Measurements from ENCODE around the gene BTBD19.
"Not testable (repeated sequence)": the region's sequence is repeated elsewhere in the genome, so short reads cannot be mapped to it uniquely, and the experiment has no call there.

The BTBD19 gene, protein sequence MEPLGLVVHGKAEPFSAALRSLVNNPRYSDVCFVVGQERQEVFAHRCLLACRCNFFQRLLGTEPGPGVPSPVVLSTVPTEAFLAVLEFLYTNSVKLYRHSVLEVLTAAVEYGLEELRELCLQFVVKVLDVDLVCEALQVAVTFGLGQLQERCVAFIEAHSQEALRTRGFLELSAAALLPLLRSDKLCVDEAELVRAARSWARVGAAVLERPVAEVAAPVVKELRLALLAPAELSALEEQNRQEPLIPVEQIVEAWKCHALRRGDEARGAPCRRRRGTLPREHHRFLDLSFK

DNA sequence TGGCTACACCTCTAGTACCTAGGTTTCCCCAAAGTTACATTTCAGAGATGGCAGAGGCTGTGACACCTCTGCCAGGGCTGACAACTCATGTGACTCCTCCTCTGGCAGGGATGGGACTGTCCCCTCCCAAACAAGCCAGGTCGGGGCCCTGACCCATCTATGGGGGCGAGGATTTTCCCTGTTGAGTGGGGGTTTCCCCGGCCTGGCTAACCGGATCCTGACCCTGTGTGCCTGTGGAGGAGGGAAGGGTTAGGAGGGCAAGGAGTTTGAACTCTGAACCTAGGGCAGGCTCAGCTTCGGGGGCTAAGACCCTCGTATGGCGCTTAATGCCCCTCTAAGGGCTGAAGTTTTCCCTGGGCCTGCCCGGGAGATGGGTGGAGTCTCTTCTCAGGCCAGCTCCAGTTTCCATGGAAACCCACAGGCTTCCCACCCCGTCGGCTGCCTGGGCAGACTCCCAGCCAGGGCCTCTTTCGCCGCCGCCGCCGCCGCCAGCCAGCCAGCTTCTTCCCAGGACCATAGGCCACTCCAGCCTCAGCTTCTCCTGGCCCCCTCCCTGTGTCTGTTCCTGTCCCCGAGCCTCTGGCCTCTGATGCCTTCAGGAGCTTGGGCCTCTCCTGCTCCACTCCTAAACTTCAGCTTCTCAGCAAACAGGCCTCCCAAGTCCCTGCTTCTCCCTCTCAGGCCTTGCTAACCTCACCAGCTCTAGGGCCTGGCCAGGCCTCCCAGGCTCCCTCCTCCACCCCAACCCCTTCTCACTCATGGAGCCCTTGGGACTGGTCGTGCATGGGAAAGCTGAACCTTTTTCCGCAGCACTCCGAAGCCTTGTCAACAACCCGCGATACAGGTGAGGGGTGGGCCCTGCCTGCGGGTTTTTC, at the start of gene BTBD19:
Gene BTBD19, plus strand, starts transcription at position 461 of the 875 bp plus-strand sequence. Its CDS starts 298 bp downstream, at position 759.
- DNase-seq: peak; percentile 72

DNA sequence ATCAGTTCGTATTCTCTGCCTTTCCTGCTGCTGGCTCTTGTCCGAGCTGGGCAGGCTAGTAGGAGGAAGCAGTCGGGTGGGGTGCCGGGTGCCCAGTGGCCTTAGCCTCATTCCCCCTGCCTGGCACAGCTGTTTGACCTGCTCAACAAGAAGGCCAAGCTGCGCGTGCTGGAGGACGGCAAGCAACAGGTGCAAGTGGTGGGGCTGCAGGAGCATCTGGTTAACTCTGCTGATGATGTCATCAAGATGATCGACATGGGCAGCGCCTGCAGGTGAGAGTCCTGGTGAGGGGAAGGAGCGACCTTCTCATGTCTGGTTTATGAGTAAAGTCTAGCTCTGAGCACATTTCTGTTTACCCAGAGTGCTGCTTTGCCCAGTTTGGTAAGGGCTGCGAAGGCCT, 49.2 kb upstream of the BTBD19 start:
- DNase-seq: no peak

DNA sequence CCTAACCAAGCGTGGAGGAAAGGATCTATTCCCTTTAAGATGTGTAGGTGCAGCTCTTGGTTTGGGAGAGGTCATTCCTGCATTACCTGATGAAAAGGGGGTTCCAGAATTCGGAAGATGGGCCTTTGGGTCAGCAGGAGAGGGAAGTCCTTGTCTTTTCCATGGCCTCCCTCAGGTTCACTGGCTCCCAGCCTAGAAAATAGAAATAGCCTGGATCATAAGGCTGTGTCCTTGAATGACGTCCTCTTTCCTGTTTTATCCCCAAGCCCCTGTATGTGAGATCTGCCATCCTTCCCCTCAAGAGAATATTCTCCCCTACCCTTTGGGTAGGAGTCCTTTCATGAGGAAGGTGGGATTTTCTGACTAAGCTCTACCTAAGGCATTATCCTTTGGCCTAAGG, 47.4 kb upstream of the BTBD19 start:
- DNase-seq: no peak

DNA sequence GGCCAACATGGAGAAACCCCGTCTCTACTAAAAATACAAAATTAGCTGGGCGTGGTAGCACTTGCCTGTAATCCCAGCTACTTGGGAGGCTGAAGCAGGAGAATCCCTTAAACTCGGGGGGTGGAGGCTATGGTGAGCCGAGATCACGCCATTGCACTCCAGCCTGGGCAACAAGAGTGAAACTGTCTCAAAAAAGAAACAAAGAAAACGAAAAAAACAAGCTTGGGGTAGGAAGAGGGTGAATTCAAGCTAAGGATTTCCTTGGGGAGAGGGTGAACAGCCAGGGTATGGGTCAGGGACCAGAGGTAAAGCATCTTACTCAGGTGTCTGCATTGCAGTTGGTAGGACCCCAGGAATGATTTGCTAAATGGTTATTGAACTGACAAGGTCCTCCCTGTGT, 41.9 kb upstream of the BTBD19 start:
- DNase-seq: not testable (repeated sequence)

DNA sequence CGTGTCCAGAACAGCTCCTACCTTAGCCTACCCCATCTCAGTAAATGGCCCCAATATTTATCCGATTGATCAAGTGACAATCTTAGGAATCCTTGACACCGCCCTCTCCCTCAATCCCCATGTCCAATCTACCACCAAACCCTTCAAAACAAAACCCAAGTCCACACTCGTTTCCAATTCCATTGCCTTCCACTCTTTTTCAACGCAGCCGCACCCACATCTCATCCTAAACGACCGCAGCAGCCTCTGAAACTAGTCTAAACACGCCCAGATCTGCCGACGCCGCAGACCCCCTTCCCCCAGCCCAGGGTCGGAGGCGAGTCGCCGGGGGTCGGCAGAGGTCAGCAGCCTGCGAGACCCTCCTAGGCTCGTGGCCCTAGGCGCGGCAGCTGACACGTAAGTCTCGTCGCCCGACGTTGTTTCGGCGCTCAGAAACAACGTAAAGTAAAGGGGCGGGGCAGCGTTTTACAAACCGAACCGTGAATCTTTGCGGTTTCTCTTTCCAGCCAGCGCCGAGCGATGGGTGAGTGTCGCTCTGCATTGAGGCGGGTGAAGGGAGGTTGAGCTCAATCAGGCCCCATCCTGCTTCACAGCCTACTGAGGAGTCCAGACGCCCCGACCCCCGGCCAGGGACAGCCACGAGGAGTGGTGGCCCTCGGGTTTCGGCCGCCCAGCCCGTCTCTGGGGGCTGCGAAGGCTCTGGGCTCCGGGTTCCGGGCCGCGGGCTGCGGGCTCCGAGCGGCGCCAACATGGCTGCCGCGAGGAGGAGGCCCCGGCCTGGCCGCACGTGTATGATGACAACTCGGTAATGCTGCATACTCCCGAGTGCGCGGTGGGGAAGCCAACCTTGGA, 33.0 kb upstream of the BTBD19 start, which contains the start of gene RPS8:
Gene RPS8, plus strand, starts transcription at position 463 of the 852 bp plus-strand sequence. Its CDS starts 57 bp downstream, at position 520.
- DNase-seq: peak; percentile 79

DNA sequence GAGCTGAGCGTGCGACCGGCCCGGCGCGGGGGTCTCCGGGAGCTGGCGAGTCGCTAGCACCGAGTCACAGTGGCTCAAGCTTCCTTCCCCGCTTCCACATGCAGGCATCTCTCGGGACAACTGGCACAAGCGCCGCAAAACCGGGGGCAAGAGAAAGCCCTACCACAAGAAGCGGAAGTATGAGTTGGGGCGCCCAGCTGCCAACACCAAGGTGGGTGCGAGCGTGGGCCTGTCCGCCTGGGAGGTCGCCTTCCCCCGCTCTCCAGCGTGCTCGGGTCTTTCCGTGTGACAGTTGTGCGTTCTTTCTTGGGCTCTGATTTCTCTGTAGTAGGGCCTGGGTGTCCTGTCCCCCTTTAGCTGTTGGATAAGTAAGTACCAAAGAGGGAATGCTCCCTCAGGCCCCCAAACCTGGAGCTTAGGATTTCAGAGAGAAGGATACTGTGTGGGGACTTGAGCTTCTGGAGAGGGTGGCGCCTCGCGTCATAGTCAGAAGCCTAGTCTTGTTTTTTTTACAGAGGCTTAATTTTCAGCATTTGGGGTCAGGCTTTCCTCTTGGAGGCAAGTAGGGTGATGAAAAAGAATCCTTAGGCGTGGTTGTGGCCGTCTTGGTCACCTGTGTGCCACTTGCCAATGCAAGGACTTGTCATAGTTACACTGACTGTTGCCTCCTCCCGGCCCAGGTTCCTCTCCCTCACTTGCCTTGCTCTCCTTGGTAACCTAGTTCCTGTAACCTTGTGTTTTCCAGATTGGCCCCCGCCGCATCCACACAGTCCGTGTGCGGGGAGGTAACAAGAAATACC, 32.2 kb upstream of the BTBD19 start:
- peak; percentile 20 for DNase-seq

DNA sequence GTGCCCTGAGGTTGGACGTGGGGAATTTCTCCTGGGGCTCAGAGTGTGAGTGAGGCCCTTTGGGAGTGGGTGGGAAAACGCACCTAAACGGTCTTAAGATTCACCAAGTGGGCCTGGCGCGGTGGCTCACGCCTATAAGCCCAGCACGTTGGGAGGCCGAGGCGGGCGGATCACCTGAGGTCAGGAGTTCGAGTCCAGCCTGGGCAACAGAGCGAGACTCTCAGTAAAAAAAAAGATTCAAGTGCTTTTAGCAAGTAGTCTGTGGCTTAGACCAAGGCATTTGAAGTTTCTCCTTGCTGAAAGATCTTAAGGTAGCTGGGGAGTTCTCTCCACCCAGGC, 31.6 kb upstream of the BTBD19 start:
- DNase-seq: no peak

DNA sequence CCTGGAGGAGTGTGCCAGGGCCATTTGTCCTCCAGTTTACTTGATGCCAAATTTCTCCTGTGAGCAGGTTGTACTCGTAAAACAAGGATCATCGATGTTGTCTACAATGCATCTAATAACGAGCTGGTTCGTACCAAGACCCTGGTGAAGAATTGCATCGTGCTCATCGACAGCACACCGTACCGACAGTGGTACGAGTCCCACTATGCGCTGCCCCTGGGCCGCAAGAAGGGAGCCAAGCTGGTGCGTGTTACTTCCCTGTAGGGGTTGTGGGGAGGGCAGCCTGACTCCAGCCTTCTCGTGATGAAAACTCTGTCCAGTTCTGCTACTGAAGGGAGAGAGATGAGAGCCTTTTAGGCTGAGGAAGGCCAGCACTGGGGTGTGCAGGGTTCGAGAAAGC, 30.8 kb upstream of the BTBD19 start:
- DNase-seq: no peak

DNA sequence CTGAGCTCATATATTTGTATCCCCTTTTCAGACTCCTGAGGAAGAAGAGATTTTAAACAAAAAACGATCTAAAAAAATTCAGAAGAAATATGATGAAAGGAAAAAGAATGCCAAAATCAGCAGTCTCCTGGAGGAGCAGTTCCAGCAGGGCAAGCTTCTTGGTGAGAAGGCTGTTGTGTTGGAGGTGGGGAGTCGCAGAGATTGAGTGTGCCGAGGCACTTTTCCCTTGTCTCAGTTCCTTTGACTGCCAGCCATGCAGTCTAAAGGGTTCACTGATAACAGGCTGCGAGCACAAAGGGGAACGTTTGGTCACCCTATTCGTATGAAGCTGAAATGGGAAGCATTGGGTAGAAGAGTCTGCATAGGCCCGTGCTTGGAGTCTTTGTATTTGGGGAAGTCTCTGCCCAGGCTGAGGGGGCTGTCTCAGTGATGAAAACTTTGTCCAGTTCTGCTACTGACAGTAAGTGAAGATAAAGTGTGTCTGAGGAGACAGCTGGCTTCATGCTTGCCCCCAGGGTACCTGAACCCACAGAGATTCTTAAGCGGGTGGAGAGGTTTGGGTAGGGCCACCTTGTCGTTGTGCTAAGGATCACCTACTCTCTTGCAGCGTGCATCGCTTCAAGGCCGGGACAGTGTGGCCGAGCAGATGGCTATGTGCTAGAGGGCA, 30.2 kb upstream of the BTBD19 start:
- no peak for DNase-seq

DNA sequence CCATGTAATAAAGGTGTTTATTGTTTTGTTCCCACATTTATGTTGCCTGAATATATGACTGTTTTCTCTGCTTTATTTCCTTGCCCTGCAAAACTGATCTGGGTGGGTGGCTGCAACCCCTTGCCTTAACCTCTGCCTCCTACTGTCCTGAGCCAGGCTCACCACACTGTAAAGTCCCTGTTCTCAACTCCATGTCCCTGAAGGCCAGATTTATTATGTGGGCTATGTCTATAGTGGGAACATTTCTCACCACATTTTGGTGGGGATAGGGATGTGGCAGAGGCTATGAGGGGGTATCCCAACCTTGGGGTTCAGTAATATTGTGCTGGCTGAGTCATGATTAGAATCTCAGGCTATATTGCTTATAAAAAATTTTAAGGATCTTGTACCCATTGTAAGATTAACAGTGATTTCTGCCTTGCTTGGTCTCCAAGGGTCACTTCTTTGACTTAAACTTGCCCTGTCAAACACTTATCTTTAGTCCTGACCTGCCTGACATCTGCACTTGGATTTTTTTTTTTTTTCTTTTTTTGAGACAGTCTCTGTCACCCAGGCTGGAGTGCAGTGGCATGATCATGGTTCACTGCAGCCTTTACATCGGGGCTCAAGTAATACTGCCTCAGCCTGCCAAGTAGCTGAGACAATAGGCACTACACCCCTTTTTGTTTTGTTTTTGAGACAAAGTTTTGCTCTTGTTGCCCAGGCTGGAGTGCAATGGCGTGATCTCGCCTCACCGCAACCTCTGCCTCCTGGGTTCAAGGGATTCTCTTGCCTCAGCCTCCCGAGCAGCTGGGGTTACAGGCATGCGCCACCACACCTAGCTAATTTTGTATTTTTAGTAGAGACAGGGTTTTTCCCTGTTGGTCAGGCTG, 29.4 kb upstream of the BTBD19 start:
- no peak for DNase-seq

DNA sequence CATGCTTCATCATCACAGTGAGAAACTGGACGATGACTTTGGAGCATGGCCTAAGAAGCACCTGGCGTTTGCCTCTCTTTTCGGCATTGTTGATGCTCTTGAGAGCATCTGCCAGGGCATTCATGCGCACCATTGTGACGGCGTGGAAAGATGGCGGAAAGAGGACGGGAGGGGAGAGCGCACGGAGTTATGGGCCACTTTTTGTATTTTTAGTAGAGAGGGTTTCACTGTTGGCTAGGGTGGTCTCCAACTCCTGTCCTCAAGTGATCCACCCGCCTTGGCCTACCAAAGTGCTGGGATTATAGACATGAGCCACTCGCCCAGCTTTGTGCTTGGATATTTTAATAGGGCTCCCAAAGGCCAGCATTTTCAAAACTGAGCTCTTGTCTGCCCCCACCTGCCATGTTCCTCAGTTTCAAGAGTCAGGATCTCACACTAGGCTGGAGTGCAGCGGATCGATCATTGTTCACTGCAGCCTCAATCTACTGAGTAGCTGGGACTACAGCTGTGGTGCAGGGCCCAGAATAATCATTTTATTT, 27.7 kb upstream of the BTBD19 start:
- DNase-seq: no peak

DNA sequence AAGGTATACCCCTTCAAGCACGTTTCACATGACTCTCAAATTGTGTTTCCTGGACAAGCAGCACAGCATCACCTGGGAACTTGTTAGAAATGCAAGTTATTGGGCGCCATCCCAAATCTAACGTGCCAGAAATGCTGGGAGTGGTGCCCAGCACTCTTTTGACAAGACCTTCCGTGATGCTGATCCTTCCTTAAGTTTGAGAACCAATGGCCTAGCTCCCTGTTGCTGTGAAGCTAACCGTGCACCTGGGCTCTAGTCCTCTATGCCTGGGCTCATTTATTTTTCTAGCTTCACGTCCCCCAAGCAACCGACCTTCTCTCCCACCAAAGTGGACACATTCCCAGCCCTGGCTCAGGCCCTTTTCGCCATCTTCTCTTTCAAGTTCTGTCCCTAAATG, 24.6 kb upstream of the BTBD19 start:
- DNase-seq: no peak

DNA sequence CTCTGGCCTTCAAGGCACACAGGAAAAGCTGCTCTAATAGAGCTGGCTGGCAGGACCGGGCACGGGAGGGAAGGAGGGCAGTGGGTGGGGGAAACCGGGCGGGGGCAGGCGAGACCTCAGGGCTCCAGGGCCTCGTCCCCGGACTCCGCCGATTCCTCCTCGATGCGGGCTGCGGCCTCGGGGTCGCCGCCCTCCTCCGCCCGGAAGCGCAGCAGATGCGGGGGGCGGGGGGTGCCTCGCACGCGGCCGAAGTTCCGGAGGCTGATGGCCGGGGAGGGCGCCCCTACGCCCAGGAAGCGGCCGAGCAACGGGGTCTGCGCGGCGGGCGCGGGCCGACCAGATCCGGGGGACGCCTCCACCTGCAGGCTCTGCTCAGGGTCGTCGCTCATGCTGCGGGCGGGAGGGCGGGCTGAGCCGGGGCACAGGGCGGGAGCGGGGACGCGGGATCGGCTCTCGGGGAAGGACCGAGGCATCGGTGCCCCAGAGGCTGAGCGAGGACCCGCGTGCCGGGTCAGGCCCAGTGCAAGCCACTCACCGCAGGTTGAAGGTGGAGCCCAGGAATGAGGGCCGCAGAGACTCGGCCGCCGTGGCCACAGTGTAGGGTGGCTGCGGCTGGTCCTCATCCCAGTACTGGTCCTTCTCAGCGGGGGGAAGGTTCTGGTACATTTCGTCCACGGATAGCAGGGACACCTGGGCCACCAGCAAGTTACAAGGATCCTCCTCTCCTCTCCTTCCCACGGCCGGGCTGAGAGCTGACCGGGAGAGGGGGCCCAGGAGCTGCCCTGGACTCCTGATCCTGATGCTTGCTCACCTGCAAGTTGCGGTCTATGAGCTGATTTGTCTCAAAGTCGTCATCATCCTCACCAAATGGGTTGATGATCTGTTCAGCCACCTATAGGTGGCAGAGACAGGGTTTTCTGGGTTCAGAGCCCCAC, 24.0 kb upstream of the BTBD19 start:
- DNase-seq: no peak

DNA sequence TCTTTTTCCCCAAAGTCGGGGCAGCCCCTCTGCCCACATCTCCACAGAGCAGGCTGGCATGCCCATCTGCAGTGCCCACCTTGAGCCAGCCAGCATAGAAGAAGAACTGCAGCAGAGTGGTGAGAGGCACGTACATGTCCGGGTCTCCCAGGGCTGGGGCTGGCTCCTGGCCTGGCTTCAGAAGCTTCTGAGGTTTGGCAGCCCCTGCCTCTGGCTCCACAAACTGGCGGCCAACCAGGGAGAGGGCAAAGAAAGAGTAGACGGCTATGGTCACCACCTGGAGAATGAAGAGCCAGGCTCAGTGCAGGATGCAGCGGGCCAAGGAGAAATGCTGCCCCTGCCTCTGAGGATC, 23.3 kb upstream of the BTBD19 start:
- DNase-seq: no peak

DNA sequence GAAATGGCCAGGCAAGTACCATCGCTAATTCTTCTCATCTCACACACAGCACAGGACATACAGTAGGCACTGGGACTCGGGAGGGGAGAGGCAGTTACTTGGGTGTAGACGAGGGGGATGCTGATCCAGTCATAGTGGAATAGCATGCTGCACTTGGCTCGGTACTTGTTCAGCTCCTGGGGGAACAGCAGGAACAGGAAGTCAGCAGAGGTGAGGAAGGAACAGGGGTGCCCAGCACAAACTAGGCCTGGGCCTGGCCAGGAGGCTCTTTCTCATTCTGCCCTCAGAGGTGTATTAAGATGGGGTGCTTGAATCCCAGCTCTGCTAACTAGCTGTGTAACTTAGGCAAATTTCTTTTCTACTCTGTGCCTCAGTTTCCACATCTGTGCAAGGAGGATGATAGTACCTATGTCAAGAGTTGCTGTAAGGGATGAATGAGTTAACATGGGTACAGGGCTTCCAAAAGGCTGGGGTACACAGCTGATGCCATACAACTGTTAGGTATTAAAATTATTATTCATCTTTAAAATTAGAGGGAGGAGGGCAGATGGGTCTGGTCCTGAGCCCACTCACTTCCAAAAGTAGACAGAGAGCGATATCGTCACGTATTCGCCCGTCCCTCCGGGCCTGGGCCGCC, 22.7 kb upstream of the BTBD19 start:
- no peak for DNase-seq

DNA sequence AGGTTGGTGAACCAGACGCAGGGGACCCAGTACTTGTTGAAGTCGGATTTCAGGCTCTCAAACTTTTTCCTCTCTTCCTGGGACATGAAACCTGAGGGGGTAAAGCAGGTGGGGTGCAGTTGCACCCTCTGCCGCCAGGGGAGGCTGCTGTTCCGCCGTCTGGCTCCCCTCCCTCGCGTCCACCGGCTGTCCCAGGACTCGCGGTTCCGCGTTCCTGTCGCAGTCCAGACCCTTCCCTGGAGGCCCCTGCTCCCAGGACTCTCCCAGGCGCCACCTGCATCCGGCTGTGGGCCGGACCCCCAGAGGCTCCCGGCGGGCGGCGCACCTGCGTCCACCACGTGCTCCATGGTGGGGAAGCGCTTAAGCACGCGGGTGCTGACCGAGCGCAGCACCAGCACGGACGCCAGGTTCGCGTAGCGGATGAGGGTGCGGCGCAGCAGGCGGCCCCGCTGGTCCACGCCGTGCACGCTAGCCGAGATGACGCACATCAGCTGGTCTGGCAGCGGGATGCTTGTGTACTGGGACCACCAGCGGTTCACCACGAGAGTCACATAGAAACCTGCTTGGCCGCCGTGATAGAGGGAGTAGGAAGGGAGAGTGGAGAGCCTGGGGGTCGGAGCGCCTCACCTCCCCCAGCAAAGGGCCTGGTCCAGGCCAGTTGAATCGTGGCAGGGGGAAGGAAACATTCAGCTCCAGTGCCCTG, 22.0 kb upstream of the BTBD19 start:
- peak; percentile 30 for DNase-seq

DNA sequence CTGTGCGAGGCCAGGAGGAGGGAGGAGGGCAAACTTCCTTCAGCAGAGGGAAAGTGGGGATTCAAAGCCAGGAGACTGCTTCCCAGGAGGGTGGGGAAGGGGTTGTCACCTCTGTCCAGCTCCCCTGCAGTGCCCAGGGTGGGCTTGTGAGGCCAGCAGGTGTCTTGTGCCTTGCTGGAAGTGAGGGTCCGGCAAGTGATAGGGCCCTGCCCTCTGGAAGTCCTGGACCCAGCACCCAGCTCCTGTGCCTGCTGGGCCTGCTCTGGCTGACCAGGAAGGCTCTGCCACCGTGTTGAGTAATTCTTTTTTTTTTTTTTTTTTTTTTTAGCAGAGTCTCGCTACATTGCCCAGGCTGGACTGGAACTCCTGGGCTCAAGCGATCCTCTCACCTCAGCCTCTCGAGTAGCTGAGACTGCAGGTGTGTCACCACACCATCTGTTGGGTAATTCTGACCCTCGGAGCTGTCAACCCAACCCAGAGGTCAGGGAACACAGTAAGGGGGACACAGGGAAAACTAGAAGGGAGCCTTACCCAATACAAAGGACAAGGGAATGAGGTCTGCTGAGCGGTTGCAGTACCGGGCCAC, 21.4 kb upstream of the BTBD19 start:
- DNase-seq: no peak

DNA sequence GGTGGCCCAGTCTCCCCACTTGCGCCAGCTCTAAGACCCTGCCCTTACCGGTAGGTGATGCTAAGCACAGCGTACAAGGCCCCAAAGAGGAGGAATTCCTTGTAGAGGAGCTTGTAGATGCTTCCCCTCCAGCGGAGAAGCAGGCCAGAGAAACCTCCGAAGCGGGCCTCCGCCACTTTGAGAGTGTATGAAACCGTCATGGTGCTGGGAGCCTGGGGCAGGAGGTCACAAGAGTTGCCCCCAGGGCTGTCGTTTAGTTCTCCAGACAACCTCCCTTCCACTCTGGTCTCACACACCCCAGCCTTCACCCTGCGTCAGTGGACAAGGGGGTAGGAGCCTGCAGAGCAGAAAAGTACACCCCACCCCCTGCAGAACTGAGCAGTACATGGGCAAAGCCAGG, 20.8 kb upstream of the BTBD19 start:
- DNase-seq: no peak

Data from kidney glomerular epithelial cell (primary cell).